GM12865 (cell line): ENCODE measurements around the gene EMILIN3.
A peak's percentile ranks its signal among the peaks of the same experiment; 100 is the strongest.

Source experiments
- DNase-seq: peaks from one replicate; pipeline ENCODE4 v3.0.0; 2010; ENCODE audit warnings: low read depth
- H3K4me3 ChIP-seq: 2 replicates; pipeline ENCODE4 v1.5.1; 2011; ENCODE audit warnings: mild to moderate bottlenecking, low read depth, low read length, control low read depth
- TF ChIP-seq, protein P1 (sequence below): IDR thresholded peaks from 2 replicates; pipeline ENCODE4 v1.5.1; 2011; ENCODE audit warnings: low read length, control low read depth, low read depth, inconsistent platforms; ENCODE audit not compliant: insufficient read depth; ENCODE audit errors: missing control alignments

EMILIN3 gene

DNA sequence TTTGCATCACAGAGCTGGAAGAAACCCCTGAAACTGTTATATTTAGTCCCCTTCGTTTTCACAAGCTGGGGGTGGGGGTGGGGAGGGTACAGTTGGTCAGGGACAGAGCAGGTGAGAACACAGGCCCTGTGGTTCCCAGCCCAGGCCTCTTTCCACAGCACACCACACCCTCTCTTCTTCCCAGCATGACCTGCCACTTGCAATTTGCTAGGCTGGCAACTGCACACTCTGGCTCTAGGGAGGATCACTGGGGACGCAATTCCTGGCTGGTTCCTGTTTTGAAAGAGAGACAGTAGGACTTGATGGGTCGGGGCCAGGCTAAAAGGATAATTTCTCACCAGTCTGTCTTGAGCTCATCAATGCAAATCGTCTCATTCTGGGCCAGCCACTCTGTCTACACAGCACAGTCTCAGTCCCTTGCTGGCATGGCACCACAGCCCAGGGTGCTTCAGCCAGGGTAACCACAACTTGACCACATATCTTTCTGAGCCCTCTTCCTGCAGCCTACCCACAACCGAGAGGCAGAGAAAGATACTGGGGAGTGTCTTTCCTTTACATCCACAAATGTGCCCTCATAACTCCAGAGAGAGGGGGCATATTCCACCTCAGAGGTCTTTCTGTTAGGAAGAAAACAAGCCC lies 41.7 kb upstream of the EMILIN3 start:
- DNase-seq = peak; percentile 73
- TF ChIP-seq, protein P1, sequence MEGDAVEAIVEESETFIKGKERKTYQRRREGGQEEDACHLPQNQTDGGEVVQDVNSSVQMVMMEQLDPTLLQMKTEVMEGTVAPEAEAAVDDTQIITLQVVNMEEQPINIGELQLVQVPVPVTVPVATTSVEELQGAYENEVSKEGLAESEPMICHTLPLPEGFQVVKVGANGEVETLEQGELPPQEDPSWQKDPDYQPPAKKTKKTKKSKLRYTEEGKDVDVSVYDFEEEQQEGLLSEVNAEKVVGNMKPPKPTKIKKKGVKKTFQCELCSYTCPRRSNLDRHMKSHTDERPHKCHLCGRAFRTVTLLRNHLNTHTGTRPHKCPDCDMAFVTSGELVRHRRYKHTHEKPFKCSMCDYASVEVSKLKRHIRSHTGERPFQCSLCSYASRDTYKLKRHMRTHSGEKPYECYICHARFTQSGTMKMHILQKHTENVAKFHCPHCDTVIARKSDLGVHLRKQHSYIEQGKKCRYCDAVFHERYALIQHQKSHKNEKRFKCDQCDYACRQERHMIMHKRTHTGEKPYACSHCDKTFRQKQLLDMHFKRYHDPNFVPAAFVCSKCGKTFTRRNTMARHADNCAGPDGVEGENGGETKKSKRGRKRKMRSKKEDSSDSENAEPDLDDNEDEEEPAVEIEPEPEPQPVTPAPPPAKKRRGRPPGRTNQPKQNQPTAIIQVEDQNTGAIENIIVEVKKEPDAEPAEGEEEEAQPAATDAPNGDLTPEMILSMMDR = no peak
- H3K4me3 ChIP-seq = no peak overlapping the region

DNA sequence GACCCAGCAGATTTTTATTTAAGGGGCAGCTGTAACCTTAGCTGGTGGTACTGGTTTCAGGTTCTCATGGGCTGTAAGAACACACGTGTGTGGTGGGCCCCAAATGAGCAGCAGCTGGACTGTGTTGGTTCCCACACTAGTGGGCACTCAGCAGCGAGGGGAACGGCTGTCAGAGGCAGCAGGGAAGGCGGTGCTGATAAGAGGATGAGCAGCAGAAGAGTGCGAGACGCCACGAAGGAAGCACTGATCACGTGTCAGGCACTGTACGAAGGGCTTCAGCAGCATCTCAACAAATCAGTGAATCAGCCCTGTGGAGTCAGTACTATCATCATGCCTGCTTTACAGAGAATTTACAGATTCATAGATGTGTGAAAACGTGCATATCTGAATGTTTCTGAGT lies 41.0 kb upstream of the EMILIN3 start:
- TF ChIP-seq, protein P1 = no peak
- no peak for DNase-seq
- no peak overlapping the region for H3K4me3 ChIP-seq

DNA sequence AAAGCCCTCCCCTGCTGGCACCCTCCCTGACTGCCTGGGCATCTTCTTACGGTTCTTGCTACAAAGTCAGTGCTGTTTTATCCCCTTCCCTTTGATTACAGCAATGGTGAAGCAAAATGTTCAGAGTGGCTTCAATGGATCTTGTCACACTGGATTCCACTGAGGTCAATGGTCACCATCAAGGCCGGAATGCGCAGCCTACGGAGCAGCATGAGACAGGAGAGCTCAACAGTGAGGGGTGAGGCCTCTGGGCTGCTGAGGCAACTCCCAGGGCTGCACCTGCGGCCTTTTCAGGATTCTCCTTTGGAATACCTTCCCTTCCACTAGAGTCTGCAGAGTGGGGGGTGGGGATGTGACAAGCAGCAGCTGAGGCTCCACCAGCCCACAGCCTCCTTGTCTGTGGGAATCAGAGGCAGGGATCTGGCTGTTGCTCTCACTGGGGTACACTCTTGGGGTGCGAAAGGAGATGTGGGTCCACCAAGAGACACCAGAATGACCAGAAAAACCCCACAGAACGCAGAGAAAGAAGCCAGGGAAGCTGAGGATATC lies 40.4 kb upstream of the EMILIN3 start:
- H3K4me3 ChIP-seq = no peak overlapping the region
- TF ChIP-seq, protein P1 = no peak
- DNase-seq = no peak

DNA sequence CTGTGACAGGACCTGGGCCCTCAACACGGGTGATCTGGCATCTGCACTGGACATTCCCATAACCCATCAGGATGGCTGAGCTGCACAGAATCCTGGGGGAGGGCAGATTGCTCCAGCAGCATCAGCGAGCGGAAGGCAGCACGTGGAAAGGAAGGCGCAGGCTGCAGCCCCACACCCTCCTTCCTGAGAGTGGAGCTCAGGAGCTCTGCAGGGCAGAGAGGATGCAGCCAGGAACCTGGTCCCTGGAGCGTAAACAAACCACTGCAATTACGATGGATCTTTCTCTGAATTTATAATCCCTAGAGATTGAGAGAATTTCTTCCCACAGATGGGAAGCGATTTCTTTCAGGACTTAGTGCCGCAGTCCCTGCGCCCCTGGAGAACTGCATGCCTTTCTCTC lies 39.7 kb upstream of the EMILIN3 start:
- no peak for DNase-seq
- H3K4me3 ChIP-seq = no peak overlapping the region
- TF ChIP-seq, protein P1 = no peak

DNA sequence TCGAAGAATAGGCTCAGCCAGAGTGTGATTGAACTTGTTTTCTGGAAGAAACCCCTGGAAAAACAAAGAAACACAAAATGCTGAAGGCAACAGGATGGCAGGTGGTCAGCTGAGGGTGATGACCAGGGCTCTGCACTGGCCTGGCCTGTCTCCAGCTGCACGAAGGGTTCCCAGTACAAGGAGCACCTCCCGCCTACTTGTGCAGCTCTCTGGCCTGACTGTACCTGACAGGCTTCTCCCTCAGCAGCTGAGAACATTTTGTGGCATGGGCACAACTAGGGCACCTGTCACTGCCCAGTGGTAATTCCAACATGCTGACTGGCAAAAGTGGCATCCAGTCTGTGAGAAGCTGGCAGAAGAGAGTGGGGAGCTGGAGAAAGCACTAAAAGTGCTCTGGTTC lies 38.8 kb upstream of the EMILIN3 start:
- no peak for DNase-seq
- no peak overlapping the region for H3K4me3 ChIP-seq
- TF ChIP-seq, protein P1 = no peak

DNA sequence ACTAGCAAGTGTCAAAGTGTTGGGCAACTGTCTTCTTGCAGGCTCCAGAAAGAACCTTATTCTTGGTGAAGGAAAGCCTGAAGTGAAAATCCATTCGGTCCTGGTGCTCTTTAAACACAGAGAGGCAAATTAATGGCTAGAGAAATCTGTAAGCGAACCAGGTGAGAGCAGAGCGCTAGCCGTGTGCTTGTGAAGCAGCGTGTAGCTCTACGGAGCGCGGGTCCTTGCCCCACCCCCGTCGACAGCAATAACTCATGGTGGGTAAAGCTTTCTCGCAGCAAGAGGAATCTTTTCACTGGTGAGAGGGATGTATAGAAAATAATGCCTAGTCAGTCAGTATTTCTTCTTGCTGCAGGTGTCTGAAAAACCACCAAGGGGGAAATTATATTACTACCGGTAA lies 37.0 kb upstream of the EMILIN3 start:
- DNase-seq = no peak
- TF ChIP-seq, protein P1 = no peak
- H3K4me3 ChIP-seq = no peak overlapping the region

DNA sequence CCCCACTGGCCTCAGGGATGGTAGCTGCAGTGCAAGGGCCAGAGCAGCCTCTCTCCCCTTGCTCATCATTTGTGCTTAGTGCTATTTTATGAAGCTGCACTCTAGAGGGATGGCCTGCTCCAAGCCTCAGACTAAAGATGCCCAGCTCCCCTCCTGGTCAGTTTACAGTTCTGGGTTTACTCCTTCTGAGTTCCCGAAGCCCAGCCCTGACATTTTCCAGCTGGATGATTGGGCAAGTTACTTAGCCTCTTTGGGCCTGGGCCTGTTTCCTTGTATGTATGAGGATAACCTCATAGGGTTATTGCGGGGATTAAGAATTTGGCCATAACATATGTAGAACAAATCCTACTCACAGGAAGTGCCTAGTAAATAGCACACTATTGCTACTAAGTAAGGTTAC lies 31.8 kb upstream of the EMILIN3 start:
- TF ChIP-seq, protein P1 = no peak
- no peak overlapping the region for H3K4me3 ChIP-seq
- DNase-seq = no peak
